Activated CD4-positive, CD25-positive, alpha-beta regulatory T cell treated with anti-CD3 and anti-CD28 coated beads, Interleukin-2, amount 50 U/mL, for 16 hours (primary cell): ENCODE results near the gene AKAP12.
"Not testable (repeated sequence)": the region's sequence is repeated elsewhere in the genome, so short reads cannot be mapped to it uniquely, and the experiment has no call there.

ENCODE experiments used
- DNase-seq: peaks from one replicate; pipeline ENCODE4 v3.0.0-alpha.2; 2020; ENCODE audit warnings: low read depth, low spot score

AKAP12 gene

DNA sequence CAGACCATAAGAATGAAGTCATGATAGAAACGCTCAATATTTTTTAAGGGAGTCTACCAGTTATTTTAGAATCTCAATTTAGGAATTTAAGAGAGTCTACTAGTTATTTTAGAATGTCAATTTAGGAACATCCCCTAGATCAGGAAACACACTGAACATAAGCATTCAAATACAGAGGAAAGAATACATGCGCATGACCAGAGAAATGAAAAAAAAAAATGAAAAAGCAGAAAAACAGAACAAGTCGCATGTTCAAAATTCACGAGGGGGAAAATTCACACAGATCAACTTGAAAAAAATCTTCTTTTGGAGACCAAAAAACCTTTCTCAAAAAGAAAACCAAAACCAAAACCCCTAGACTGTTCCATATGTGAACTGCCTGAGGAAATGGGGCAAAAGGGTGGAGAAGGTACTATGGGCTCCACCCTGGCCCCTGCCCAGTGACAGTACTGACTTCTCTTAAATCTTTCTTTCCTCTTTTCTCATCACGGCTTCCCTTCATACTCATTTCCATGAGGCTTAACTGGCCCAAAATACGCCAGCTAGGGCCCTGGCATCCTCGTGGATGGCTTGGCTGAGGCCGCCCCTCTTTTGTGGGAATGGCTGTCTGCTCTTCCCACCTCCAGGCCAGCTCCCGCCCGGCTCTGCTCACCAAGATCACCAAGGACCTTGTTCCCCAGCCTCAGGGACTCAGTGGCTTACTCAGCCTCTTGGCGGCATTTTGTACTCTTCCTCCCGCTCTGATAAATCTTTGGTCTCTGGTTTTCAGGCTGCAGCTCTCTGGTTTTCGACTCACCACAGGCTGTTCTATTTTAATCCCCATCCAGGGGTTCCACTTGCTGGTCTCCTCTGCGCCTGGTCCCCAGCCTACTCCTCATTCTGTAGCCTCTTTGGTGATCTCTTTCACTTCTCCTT lies 140.4 kb downstream of the AKAP12 start:
- DNase-seq = no peak

DNA sequence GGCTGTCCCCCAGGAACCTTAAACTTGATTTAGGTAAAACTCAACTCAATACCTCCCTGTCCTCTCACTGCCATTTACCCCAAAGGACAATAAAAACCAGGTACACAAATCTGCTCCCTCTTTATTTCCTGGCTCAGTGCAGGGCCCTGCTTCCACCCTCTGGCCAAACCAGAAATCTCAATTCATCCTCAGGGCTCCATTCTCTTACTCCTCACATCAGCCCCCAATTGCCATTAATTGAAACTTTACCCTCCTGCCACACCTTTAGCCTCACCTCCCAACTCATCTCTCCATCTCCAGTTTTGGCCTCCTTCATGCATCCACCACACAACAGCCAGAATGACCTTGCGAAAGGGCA lies 141.1 kb downstream of the AKAP12 start:
- DNase-seq = no peak

DNA sequence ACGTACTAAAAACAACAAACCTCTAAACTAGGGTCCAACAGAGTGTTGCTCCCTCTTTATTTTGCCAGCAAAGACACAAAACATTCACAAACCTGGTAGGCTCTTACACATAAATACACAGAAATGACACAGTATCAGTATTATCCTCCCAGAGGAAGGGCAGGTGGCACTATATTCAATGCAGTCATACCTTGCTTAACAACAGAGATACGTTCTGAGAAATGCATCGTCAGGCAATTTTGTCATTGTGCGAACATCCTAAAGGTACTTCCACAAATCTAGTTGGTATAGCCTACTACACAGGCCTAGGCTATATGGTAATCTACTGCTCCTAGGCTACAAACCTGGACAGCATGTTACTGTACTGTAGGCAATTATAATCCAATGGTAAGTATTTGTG lies 142.0 kb downstream of the AKAP12 start:
- DNase-seq = no peak

DNA sequence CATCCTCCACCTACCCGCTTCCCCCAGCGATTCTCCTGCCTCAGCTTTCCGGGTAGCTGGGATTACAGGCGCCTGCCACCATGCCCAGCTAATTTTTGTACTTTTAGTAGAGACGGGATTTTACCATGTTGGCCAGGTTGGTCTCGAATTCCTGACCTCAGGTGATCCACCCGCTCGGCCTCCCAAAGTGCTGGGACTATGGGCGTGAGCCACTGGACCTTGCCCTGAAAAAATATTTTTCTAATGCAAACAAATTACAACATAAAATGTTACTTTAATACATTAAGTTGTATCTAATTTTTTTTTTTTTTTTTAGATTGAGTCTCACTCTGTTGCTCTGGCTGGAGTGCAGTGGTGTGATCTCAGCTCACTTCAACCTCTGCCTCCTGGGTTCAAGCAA lies 142.9 kb downstream of the AKAP12 start:
- not testable (repeated sequence) for DNase-seq

DNA sequence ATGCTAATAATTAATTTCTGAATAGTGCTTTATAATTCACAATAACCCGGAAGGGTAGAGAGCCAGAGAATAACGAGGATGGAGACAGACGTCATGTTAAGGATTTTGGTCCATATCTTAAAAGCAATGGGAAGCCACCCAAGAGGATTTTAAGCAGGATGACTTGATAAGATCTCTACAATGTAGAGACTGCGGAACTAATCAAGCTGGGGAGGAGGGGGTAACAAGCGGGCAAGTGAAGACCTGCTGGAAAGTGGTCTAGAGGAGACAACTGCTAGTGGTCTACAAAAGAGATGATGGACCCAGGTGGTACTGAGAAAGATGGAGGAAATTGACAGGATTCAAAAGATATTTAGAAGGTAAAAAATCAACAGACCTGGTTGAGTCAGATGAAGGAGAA lies 144.4 kb downstream of the AKAP12 start:
- DNase-seq = no peak

DNA sequence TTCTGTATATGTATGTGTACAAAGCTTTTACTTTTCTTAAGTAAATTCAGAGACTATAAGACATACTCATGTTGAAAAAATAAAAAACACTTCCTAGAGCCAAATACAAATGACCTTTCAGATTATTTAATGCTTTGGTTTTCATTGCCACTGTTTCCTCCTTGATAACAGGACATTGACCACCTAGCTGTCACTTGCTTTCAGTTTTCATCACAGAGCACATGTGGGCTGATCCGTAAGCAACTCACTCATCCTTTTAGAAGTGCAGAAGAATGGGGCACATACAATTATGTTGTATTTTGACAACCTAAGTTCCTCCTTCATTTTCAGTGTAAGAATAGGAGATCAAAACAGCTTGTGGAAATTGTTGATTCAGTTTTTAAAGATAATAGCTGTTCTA lies 145.4 kb downstream of the AKAP12 start:
- DNase-seq = no peak

DNA sequence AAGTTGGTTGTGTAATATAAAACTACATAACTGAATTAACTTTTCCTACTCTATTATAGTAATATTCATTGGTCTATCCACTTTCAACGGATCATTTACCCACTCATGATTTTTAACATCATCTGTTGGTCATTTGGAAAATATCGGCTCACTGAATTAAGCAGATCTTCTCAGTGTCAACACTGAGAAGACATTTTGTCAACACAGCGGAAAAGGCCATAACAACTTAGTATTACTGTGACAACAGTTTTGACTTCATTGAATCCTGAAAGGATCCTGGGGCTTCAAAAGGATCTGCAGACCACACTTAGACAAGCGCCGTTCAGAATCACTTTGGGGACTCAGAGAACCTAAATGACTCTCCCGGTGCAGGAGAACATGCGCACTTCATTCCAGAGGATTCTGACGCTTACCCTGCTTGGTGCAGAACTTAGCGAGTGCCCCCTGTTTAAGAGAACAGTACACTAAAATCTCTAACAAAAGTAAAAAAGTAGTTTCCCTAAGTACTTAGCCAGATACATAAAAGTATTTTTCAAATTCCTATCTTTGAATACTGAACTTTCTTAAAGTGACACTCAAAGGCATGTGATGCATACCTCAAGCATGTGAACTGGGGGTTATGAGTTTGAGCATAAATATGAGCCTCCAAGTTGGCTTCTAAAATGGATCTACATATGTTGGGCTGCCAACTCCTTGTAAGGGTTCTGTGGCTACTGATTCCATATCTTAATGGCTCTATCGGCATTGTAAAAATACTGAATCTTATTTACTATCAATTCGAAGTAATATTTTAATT lies 147.6 kb downstream of the AKAP12 start:
- no peak for DNase-seq

DNA sequence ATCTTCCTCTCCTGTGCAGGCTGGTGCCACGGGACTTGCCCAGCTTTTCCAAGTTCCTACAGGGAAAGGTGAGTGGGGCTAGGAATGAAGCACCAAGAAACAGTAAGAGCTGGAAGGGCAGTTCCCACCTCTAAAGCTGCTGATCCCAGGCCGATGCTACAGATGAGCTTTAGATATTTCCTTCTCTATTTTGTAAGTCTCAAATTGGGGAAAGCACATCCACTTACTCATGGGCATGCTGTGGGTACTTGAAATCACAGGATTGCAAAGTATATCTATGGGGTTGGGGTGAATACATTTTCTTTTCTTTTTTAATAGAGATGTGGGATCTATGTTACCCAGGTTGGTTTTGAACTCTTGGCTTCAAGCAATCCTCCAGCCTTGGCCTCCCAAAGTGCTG lies 148.5 kb downstream of the AKAP12 start:
- no peak for DNase-seq

DNA sequence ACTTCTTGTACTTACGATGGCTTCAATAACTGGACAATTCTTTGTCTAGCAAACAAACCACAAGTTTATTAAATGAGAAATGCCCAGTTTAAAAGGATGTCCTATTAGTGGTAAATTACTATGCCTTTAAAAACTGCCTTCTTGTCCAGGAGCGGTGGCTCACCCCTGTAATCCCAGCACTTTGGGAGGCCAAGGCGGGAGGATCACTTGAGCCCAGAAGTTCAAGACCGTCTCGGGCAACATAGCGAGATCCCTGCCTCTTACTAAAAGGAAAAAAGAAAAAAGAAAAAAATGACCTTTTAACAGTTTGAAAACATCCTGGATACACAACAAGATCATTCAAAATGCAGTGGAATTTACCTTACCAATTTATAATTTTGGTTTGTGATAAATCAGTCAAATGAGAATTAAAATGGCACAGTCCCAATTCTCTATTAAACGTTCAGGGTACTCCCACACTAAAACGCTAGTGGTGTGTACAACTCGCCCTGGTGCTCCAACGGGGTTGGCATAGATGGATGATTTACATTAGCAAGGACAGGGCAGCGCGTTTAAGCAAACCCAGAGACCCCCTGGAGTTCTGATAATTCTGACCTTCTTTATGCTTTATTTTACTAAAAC lies 149.3 kb downstream of the AKAP12 start:
- DNase-seq = no peak

DNA sequence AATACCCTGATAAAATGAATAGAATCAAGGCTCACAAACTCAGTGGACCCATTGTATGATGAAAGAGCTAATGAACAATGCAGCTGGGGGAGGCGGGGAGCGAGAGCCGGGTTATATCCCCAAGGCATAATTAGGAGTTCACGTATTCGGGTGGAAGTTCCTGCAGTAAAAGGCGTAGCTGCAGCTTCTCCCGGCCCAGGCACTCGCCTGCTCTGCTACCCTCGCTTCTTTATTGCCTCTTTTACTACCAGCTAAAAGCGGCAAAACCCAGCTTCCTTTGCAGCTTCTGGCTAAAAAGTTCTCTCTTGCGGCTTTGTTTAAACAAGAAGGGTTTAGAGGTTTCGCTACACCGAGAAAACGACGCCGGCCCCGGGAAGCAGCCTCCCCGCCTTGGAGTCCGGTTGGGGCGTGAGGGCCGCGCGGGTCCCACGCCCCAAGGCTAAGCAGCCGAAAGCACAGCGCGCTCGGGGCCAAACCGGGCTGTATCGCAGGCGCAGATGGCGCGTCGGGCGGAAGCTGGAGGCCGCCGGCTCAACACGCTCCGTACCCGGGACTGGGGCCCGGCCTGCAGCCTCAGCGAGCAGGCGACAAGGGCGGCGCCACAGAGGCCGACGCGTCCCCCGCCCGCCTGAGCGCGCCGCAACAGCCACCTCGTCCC lies 150.0 kb downstream of the AKAP12 start:
- no peak for DNase-seq

DNA sequence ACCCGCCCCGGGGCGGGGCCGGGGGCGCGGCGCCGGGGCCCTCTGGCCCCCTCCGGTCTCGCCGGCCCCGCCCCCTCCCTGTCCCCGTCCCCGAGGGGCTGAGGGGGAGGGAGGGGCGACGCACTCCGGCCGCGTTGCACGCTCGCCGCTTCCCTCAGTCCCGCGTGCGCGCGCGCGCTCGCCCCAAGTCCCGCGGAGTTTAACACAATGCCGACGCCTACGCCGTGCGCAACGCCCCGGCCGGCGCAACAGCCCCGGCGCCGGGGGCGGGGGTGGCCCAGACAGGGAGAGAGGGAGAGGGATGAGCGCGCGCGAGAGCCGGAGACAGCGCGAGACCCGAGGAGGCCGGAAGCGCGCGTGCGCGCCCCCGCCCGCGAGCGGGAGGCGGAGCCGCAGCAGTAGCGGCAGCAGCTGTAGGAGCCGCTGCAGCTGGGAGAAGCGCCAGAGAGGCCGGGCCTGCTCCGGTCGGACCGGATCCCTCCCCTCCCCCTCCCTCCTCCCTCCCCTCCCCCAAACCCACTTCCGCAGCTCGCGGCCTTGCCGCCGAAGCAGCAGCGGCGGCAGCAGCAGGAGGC lies 150.6 kb downstream of the AKAP12 start:
- peak; percentile 97 for DNase-seq

DNA sequence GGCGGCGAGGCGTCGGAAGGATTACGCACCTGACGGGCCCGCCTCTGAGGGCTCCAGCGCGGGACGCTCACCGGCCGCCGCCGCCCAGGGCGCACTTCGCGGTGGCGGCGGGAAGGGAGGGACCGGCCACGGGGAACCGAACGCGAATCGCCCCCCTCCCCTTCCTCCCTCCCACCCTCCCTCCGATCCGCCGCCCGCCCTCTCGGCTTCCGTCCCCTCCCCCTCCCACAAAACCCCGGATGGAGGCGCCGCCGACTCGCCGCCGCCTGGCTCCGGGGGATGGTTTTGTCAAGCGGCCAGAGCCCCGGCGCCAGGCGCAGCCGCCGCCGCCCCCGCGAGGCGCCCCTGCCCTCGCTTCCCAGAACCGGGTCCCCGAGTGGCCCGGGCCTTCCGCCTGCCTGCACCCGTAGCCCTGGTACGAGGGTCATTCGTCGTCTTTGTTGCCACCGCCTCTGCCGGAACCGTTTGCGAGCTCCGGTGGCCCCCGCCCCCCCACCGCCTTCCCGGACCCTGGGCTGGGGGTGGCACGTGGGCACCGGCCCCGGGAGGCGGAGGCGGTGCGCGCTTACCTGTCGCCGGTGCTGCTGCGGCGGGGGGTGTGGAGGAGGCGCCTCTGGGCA lies 151.2 kb downstream of the AKAP12 start:
- peak; percentile 64 for DNase-seq

DNA sequence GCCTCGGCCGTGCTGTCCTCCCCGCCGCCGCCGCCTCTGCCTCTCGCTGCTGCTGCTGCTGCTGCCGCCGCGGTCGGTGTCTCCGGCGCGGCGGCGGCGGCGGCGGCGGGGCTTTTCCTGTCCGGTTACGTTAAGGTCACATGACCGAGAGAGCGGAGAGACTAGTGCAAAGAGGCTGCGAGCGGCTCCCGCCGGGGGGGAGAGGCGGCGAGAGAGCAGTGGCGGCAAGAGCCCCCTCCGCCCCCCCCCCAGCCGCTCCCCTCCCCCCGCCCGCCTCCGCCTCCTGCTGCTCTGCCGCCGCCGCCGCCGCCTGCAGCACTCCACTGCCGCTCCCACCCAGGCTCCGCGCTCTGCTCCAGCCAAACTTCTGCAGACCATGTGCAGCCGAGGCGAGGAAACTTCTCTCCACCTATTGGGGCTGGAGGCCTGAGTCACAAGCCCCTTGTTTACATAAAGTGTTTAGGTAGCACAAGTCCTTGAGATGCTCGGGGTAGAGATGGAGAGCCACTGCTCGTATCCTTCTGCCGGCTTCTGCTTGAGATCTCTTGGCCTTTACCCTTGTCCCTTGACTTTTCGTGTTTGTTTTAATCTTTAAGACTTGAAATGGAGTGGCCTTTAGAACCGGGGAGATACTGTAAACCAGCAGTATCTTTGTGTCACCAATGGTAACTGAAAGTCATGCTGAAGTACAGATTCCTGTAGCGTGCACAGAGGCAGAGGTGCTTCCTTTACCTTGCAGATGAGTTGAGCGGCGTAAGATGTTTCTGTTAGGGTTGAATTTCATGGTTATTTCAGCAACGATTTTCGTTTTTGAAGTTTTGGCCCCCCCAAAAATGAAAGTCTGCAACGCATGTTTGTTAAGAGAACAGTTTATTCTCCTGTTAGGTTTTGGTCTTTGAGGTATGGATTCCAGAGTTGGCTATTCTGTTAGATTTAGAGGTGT lies 152.0 kb downstream of the AKAP12 start, which contains the start of gene ZBTB2:
Gene ZBTB2 (minus strand): TSS at position 89 of the 943 bp plus-strand sequence. CDS start 17,922 bp downstream, outside the sequence.
- DNase-seq = peak; percentile 44

DNA sequence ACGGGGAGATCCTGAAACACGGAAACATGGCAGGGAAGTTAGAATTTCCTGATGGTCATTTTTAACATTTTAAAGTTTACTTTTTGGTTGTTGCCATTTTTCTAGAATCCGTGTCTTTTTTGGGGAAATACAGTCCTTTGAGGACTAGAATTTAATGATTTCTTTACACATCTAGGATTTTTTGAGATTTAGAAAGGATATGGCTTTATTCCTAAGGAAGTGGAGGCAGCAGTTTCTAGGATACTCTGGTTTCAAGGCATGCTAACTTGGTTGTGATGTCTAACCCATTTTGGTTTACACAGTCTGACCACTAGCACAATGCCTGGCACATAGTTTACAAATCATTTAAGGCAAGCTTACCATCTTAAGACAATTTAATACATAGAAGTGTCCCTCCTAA lies 152.7 kb downstream of the AKAP12 start:
- no peak for DNase-seq

DNA sequence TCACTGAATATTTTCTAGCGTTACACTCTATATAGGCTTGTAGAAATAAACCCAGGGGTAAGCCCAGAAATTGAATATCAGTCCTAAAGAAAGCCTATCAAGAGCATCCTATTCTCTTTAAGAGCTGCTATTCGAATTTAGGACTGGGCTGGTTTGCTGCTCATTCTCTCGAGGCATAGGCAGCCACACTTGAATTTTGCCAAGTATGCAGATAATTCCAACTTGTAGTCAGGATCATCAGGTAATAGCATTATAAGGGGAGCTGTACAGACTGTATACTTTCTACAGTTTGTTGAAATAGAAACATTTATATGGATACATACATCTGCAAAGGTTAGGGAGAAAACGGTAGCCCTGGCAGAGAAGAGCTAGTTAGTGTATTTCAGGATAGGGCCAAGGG lies 153.6 kb downstream of the AKAP12 start:
- DNase-seq = no peak

DNA sequence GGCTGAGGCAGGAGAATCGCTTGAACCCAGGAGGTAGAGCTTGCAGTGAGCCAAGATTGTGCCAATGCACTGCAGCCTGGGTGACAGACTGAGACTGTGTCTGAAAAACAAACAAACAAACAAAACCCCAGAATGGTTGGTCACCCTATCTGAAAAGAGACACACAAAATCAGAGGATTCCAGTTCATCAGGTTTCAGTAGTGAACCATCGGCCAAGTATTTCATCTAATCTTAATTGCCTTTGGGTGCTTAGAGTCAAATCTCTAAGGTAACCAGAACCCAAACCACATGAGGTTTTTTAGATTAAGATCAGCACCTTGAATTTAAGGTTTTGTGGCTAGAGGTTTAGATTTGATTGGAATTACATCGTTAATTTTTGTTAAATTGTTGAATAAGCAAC lies 159.9 kb downstream of the AKAP12 start:
- no peak for DNase-seq

DNA sequence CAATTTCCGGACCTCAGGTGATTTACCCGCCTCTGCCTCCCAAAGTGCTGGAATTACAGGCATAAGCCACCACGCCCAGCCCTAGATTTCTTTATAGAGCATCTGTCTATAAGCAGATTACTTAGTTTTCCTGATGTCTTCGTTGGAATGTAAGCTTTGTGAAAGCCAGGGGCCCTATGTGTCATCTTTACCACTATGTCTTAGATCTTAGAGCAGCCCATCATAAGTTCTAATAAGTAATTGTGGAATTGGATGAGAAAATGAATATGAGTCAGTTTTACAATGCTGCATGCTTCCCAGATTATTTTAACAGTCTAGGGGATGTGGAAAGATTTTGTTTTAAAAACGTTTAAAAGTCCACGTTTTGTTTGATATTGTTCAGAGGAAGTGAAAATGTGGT lies 160.7 kb downstream of the AKAP12 start:
- DNase-seq = no peak

DNA sequence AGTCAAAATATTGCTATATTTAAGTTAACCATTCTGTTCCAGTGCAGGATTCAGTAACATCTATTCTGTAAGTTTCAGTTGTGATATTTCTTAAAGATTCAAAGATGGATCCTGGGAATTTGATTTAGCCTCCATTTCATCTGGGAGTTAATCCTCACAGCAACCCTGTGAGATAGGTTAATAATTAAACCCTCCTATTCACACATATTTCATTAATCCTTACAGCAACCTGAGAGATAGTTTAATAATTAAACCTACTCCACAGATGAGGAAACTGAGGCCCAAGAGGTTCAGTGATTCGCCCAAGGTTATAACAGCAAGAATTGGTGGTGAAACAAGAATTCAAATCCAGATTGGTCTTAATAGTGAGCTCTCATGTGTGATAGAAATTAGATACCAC lies 162.5 kb downstream of the AKAP12 start:
- no peak for DNase-seq

DNA sequence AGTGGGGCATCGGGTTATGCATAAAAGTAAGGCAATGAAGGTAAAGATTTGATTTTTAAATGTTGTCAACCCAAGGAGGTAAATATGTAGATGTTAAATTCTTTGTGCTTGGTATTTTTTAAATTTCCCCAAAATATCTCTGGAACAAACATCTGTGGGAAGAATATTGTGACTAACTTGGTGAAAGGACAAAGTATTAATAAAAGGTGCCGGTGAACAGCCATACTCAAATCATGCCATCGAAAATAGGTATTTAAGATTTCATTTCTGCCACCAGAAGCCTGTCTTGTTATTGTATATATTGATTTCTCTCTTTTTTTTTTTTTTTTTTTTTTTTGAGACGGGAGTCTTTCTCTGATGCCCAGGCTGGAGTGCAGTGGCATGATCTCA lies 164.1 kb downstream of the AKAP12 start:
- no peak for DNase-seq
